MM.1S (cell line): ENCODE results near the gene KCNQ2.

ENCODE experiments used
- DNase-seq: peaks from one replicate; pipeline ENCODE4 v3.0.0-alpha.2; 2015
- H2AFZ ChIP-seq: fragments of 300-600 bp; sonication (generic); 2 replicates; pipeline ENCODE4 v1.6.0; 2016; ENCODE audit warnings: antibody characterized with exemption, low read length
- H3F3A ChIP-seq: fragments of 300-600 bp; sonication (generic); 2 replicates; pipeline ENCODE4 v1.6.1; 2016; ENCODE audit warnings: mild to moderate bottlenecking, antibody characterized with exemption, low read length, moderate library complexity, mixed read lengths; ENCODE audit not compliant: insufficient read depth
- H3K27ac ChIP-seq: fragments of 300-600 bp; sonication (generic); 2 replicates; pipeline ENCODE4 v1.5.1; 2016; ENCODE audit warnings: mild to moderate bottlenecking, low read length
- H3K27me3 ChIP-seq: fragments of 300-600 bp; sonication (generic); replicated peaks from 2 replicates; pipeline ENCODE4 v1.6.0; 2016; ENCODE audit warnings: low read length; ENCODE audit not compliant: insufficient read depth
- H3K36me3 ChIP-seq: fragments of 300-600 bp; sonication (generic); replicated peaks from 2 replicates; pipeline ENCODE4 v1.6.1; 2016; ENCODE audit warnings: mild to moderate bottlenecking, low read length, mixed read lengths; ENCODE audit not compliant: insufficient read depth
- H3K4me1 ChIP-seq: fragments of 300-600 bp; sonication (generic); 2 replicates; pipeline ENCODE4 v1.6.1; 2016; ENCODE audit warnings: low read length, mixed read lengths
- H3K4me2 ChIP-seq: fragments of 300-600 bp; sonication (generic); 2 replicates; pipeline ENCODE4 v1.6.0; 2016; ENCODE audit warnings: low read depth, low read length
- H3K4me3 ChIP-seq: fragments of 300-600 bp; sonication (generic); 2 replicates; pipeline ENCODE4 v1.5.1; 2016; ENCODE audit warnings: low read length, mixed read lengths
- H3K79me2 ChIP-seq: fragments of 300-600 bp; sonication (generic); 2 replicates; pipeline ENCODE4 v1.6.1; 2016; ENCODE audit warnings: mixed run types, low read length, mixed read lengths
- H3K9ac ChIP-seq: fragments of 300-600 bp; sonication (generic); 2 replicates; pipeline ENCODE4 v1.6.1; 2016; ENCODE audit warnings: low read length, mixed read lengths
- H3K9me2 ChIP-seq: fragments of 300-600 bp; sonication (generic); replicated peaks from 2 replicates; pipeline ENCODE4 v1.6.1; 2016; ENCODE audit warnings: mild to moderate bottlenecking, low read length, mixed read lengths; ENCODE audit not compliant: insufficient read depth
- H3K9me3 ChIP-seq: fragments of 300-600 bp; sonication (generic); replicated peaks from 2 replicates; pipeline ENCODE4 v1.6.1; 2016; ENCODE audit warnings: mild to moderate bottlenecking, low read length, mixed read lengths; ENCODE audit not compliant: insufficient read depth
- H4K20me1 ChIP-seq: fragments of 300-600 bp; sonication (generic); 2 replicates; pipeline ENCODE4 v1.6.1; 2016; ENCODE audit warnings: mild to moderate bottlenecking, low read length, moderate library complexity, mixed read lengths; ENCODE audit not compliant: insufficient read depth
- EZH2 ChIP-seq: fragments of 300-600 bp; sonication (generic); optimal IDR thresholded peaks from 2 replicates; pipeline ENCODE3; 2017; ENCODE audit warnings: low read depth, mild to moderate bottlenecking, antibody characterized with exemption, low read length, mixed read lengths
- EZH2phosphoT487 ChIP-seq: fragments of 300-600 bp; sonication (generic); IDR thresholded peaks from 2 replicates; pipeline ENCODE4 v1.6.1; 2018; ENCODE audit warnings: antibody characterized with exemption, low read length
- TF ChIP-seq, protein P1 (sequence below): fragments of 300-600 bp; sonication (generic); IDR thresholded peaks from 2 replicates; pipeline ENCODE4 v1.5.1; 2016; ENCODE audit warnings: antibody characterized with exemption, low read length, mixed read lengths

KCNQ2 gene

DNA sequence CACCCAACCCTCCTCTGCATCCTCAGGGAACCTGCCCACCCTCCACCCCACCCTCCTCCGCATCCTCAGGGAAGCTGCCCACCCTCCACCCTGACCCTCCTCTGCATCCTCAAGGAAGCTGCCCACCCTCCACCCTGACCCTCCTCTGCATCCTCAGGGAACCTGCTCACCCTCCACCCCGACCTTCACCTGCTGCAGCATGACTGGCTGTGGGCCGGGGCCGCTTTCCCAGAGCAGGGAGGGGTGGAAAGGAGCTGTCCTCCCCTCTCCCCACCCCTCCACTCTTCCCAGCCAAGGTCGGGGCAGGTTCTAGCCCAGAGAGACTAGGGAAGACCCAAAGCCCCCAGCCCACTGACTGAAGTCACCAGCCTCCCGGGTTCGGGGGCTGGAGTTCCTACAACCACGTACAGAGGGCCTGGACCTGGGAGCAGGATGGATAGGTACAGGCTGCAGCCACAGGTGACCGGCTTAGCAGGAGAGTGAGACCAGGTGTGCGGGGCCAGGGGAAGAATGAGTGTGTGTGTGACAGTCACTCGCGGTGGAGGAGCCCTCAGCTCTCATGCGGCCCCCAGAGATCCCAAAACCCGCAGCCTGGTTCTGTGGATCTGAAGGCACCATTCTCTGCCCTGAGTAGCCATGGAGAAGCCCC, 14.8 kb upstream of the KCNQ2 start:
- H3K27me3 ChIP-seq = peaks cover 83% of the 10 kb centered on the region
- H3K79me2 ChIP-seq = no peaks in the 10 kb centered on the region
- H3K9ac ChIP-seq = no peak overlapping the region
- no peaks in the 10 kb centered on the region for H3K4me1 ChIP-seq
- no peaks in the 10 kb centered on the region for H3F3A ChIP-seq
- no peak for DNase-seq
- no peaks in the 10 kb centered on the region for H3K36me3 ChIP-seq
- H3K4me2 ChIP-seq = no peak overlapping the region
- no peak overlapping the region for H3K27ac ChIP-seq
- H3K4me3 ChIP-seq = no peak overlapping the region
- TF ChIP-seq, protein P1, sequence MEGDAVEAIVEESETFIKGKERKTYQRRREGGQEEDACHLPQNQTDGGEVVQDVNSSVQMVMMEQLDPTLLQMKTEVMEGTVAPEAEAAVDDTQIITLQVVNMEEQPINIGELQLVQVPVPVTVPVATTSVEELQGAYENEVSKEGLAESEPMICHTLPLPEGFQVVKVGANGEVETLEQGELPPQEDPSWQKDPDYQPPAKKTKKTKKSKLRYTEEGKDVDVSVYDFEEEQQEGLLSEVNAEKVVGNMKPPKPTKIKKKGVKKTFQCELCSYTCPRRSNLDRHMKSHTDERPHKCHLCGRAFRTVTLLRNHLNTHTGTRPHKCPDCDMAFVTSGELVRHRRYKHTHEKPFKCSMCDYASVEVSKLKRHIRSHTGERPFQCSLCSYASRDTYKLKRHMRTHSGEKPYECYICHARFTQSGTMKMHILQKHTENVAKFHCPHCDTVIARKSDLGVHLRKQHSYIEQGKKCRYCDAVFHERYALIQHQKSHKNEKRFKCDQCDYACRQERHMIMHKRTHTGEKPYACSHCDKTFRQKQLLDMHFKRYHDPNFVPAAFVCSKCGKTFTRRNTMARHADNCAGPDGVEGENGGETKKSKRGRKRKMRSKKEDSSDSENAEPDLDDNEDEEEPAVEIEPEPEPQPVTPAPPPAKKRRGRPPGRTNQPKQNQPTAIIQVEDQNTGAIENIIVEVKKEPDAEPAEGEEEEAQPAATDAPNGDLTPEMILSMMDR = no peak
- TF ChIP-seq EZH2phosphoT487 (no peak), EZH2 (no peak)
- H3K9me3 ChIP-seq = no peaks in the 10 kb centered on the region
- H3K9me2 ChIP-seq = no peaks in the 10 kb centered on the region
- H4K20me1 ChIP-seq = no peaks in the 10 kb centered on the region
- H2AFZ ChIP-seq = no peak overlapping the region

DNA sequence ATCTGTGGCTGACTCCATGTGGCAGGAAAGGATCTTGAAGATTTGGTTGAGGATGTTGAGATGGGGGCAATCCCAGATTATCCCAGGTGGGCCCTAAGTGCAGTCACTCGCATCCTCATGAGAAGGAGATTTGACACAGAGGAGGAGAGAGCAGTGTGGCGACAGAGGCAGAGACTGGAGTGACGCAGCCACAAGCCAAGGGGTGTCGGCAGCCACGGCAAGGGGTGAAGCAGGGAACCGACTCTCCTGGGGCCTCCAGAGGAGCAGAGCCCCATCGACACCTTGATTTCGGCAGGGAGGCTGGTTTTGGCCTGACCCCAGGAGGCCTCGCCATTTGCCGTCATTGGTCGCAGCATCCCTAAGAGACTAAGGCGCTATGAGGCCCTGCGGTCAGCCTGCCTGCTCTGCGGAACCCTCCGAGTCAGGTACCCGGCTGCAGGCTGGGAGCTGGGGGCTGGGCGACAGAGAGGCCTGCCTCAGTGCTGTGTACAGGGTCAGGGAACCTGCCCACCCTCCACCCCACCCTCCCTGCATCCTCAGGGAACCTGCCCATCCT, 13.9 kb upstream of the KCNQ2 start:
- Histone ChIP-seq H3K27ac (no peak overlapping the region), H3K36me3 (no peaks in the 10 kb centered on the region), H3K9ac (no peak overlapping the region), H3K79me2 (no peaks in the 10 kb centered on the region), H3K9me2 (no peaks in the 10 kb centered on the region), H3K4me2 (no peak overlapping the region), H3K4me1 (no peaks in the 10 kb centered on the region; the same call in 1 of the 2 replicates), H3K4me3 (no peak overlapping the region), H4K20me1 (no peaks in the 10 kb centered on the region), H3F3A (no peaks in the 10 kb centered on the region), H3K27me3 (peaks cover 92% of the 10 kb centered on the region), H3K9me3 (no peaks in the 10 kb centered on the region), H2AFZ (no peak overlapping the region)
- TF ChIP-seq EZH2 (no peak), EZH2phosphoT487 (no peak)
- TF ChIP-seq, protein P1 = no peak
- no peak for DNase-seq

DNA sequence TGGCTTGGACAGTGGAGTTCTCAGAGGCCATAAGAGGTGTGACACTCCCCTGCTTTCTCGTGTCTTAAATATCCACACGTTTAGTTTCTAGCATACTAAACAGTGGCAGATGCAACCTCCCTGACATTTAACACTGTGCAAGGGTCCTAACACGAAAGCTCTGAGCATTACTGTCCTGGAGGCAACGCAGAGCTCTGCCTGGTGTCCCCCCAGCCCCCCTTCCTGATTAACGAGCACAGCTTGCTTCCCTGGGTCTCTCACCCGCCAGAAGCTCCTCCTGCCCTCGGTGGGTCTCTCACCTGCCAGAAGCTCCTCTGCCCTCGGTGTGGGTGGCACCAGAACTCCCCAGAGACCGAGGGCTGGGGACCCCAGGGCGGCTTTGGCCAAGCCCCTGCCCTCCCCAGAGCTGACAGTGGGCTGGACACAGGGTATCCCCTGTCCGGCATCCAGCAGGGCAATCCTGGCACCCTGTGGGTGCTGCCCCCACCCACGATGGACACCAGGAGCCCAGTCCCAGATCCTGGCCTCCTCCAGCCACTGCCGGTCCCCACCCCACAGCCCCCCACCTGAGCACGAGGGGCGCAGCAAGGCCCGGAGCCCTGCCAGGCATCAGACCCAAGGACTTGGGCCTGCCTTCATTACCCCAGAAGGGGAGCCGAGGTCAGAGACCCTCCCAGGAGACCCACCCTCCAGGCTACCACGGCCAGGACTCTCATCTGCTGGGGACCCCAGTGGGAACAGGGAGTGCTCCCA, 12.4 kb upstream of the KCNQ2 start:
- H4K20me1 ChIP-seq = no peaks in the 10 kb centered on the region
- TF ChIP-seq EZH2 = no peak
- TF ChIP-seq EZH2phosphoT487 = no peak
- TF ChIP-seq, protein P1 = no peak
- H3K36me3 ChIP-seq = no peaks in the 10 kb centered on the region
- H3K9ac ChIP-seq = no peak overlapping the region
- H3K9me2 ChIP-seq = no peaks in the 10 kb centered on the region
- no peaks in the 10 kb centered on the region for H3K79me2 ChIP-seq
- H3K27ac ChIP-seq = no peak overlapping the region
- H3K4me3 ChIP-seq = no peak overlapping the region
- no peak overlapping the region for H3K4me2 ChIP-seq
- H3K4me1 ChIP-seq = no peaks in the 10 kb centered on the region; the same call in 1 of the 2 replicates
- H3K27me3 ChIP-seq = peaks cover 94% of the 10 kb centered on the region
- H3F3A ChIP-seq = no peaks in the 10 kb centered on the region
- no peaks in the 10 kb centered on the region for H3K9me3 ChIP-seq
- DNase-seq = no peak
- no peak overlapping the region for H2AFZ ChIP-seq
